DND-41 (cell line): ENCODE measurements around the gene CAPSL.

Experiments
- ATAC-seq: fragments of 200-7000 bp; cut with Tn5 transposase; 3 replicates; pipeline ENCODE4 v1.9.1; 2021; ENCODE audit warnings: low read depth; ENCODE audit not compliant: insufficient read depth
- DNase-seq: peaks from one replicate; pipeline ENCODE4 v3.0.0-alpha.2; 2020
- H2AFZ ChIP-seq: 2 replicates; pipeline ENCODE4 v1.6.0; 2012; ENCODE audit warnings: low read depth, low read length
- H3K27ac ChIP-seq: 2 replicates; pipeline ENCODE4 v1.5.1; 2012; ENCODE audit warnings: low read length, inconsistent platforms
- H3K27me3 ChIP-seq: fragments of 200-600 bp; sonication (generic); 2 replicates; pipeline ENCODE4 v1.6.0; 2012; ENCODE audit warnings: low read length, mild to moderate bottlenecking, inconsistent platforms; ENCODE audit not compliant: insufficient read depth, poor library complexity
- H3K36me3 ChIP-seq: 2 replicates; pipeline ENCODE4 v1.5.1; 2012; ENCODE audit warnings: low read length, inconsistent platforms; ENCODE audit not compliant: insufficient read depth
- H3K4me1 ChIP-seq: 2 replicates; pipeline ENCODE4 v1.5.1; 2012; ENCODE audit warnings: mild to moderate bottlenecking, low read length; ENCODE audit not compliant: insufficient read depth
- H3K4me2 ChIP-seq: 2 replicates; pipeline ENCODE4 v1.6.0; 2012; ENCODE audit warnings: mild to moderate bottlenecking, moderate library complexity, low read length, inconsistent platforms; ENCODE audit not compliant: insufficient read depth
- H3K4me3 ChIP-seq, 2 experiments: fragments of 200-600 bp in 1 of 2; shearing (Covaris generic) in 1 of 2; 2 replicates each; pipeline ENCODE4 v1.5.1; 2012 to 2016; ENCODE audit warnings: inconsistent platforms in 2 of 2, low read length in 2 of 2, mild to moderate bottlenecking in 2 of 2, low read depth in 1 of 2, moderate library complexity in 1 of 2
- H3K79me2 ChIP-seq: 2 replicates; pipeline ENCODE4 v1.6.0; 2012; ENCODE audit warnings: low read length, inconsistent platforms; ENCODE audit not compliant: insufficient read depth
- H3K9ac ChIP-seq: 2 replicates; pipeline ENCODE4 v1.6.0; 2012; ENCODE audit warnings: low read depth, mild to moderate bottlenecking, inconsistent platforms, low read length, moderate library complexity
- H3K9me3 ChIP-seq: 2 replicates; pipeline ENCODE4 v1.5.1; 2012; ENCODE audit warnings: low read length, moderate library complexity, mild to moderate bottlenecking, inconsistent platforms; ENCODE audit not compliant: insufficient read depth, severe bottlenecking
- H4K20me1 ChIP-seq: 2 replicates; pipeline ENCODE4 v1.6.0; 2012; ENCODE audit warnings: low read length; ENCODE audit not compliant: insufficient read depth
- CTCF ChIP-seq: IDR thresholded peaks from 2 replicates; pipeline ENCODE4 v1.5.1; 2012; ENCODE audit warnings: borderline replicate concordance, low read length, moderate library complexity, mild to moderate bottlenecking; ENCODE audit not compliant: poor library complexity, severe bottlenecking; ENCODE audit errors: extremely low read depth
- EZH2 ChIP-seq: IDR thresholded peaks from 3 replicates; pipeline ENCODE4 v1.6.1; 2012; ENCODE audit warnings: borderline replicate concordance, low read depth, mild to moderate bottlenecking, moderate library complexity, low read length, inconsistent platforms; ENCODE audit not compliant: severe bottlenecking

CAPSL gene

GRCh38 chr5:35855187-35855586 is 83.2 kb downstream of the CAPSL start:
- Histone ChIP-seq H3K9ac (no peak overlapping the region), H2AFZ (no peak overlapping the region), H3K36me3 (peaks cover 22% of the 10 kb centered on the region), H3K79me2 (peaks cover 51% of the 10 kb centered on the region), H3K9me3 (no peaks in the 10 kb centered on the region), H4K20me1 (no peaks in the 10 kb centered on the region), H3K4me3 (no peak overlapping the region), H3K4me2 (no peak overlapping the region), H3K4me1 (peaks cover 71% of the 10 kb centered on the region), H3K27ac (peak overlapping the region; percentile 99), H3K27me3 (no peaks in the 10 kb centered on the region)
- no peak for TF ChIP-seq CTCF
- TF ChIP-seq EZH2, result no peak
- no peak for DNase-seq
- ATAC-seq, result no peak
